Peyer's patch (tissue), 4 donors: Measurements from ENCODE around the gene RASL12.

Source experiments
- POLR2A ChIP-seq, 2 donors: fragments of 450-650 bp; IDR thresholded peaks; one replicate each; pipeline ENCODE4 v1.5.1; 2017; ENCODE audit warnings: antibody characterized with exemption in 2 of 2, mild to moderate bottlenecking in 2 of 2, moderate library complexity in 2 of 2
- TF ChIP-seq, protein P1 (sequence below), 6 experiments: fragments of 450-650 bp in 4 of 6; fragments of 200-600 bp in 2 of 6; sonication (generic) in 1 of 6; IDR thresholded peaks; one replicate each; pipeline ENCODE4 v1.5.1; 2017 to 2019; ENCODE audit warnings: antibody characterized with exemption in 6 of 6, mild to moderate bottlenecking in 3 of 6, moderate library complexity in 1 of 6

DNA sequence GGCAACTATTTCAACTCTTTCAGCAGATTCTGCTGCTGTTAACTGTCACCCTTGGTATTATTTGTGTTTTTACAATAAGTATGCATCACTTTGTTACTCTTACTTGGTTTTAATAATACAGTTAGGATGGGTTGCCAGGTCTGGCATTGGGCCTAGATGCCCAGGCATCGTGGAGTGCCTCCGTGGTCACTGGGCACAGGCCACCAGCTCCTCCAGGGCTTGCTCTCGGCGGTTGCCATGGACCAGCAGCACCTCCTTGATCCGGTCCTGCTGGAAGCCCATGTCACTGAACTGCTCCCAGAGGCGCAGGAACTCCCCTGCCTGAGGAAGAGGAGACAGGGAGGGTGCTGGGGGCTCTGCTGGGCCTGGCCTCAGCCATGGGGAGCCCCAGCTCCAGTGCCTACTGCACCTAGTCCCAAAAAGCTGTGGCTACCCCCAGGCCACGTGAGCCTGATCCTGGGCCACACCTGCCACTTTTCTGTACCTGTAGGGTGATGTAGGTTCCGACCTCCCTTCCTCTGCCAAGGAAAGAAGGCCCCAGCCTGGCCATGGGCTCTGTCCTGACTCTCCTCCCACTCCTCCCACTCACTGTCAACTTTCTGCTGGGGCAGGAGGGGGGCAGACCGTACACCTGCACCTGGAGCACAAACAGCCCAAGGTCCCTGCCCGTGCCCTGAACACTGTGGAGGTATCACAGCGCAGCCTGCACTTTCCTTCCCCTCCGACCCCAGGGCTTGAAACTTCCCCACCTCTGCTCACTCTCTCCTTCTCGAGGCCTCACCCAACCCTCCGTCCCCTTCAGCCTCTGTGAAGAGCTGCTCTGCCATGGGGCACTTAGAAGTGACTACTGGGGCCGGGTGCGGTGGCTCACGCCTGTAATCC lies 25.4 kb upstream of the RASL12 start:
- TF ChIP-seq POLR2A (IDR thresholded peaks at IDR 0.05), result no peak
- TF ChIP-seq, protein P1, sequence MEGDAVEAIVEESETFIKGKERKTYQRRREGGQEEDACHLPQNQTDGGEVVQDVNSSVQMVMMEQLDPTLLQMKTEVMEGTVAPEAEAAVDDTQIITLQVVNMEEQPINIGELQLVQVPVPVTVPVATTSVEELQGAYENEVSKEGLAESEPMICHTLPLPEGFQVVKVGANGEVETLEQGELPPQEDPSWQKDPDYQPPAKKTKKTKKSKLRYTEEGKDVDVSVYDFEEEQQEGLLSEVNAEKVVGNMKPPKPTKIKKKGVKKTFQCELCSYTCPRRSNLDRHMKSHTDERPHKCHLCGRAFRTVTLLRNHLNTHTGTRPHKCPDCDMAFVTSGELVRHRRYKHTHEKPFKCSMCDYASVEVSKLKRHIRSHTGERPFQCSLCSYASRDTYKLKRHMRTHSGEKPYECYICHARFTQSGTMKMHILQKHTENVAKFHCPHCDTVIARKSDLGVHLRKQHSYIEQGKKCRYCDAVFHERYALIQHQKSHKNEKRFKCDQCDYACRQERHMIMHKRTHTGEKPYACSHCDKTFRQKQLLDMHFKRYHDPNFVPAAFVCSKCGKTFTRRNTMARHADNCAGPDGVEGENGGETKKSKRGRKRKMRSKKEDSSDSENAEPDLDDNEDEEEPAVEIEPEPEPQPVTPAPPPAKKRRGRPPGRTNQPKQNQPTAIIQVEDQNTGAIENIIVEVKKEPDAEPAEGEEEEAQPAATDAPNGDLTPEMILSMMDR (IDR thresholded peaks at IDR 0.05), result no peak
